Stimulated activated CD4-positive, alpha-beta T cell treated with anti-CD3 and anti-CD28 coated beads, TNF-alpha, amount 100 ng/mL, for 24 hours (primary cell): ENCODE data around the gene ASIP.
"Not testable (repeated sequence)": the region's sequence is repeated elsewhere in the genome, so short reads cannot be mapped to it uniquely, and the experiment has no call there.

ENCODE experiments used
- DNase-seq, 3 experiments: peaks; one replicate each; pipeline ENCODE4 v3.0.0-alpha.2; 2020; ENCODE audit warnings: low read depth in 3 of 3

ASIP gene

GRCh38 chr20:34285450-34285849 is 44.2 kb downstream of the ASIP start:
- DNase-seq = no peak

GRCh38 chr20:34287500-34287899 is 46.3 kb downstream of the ASIP start:
- not testable (repeated sequence) for DNase-seq

GRCh38 chr20:34290471-34290870 is 49.2 kb downstream of the ASIP start:
- no peak for DNase-seq

GRCh38 chr20:34292496-34292895 is 51.3 kb downstream of the ASIP start:
- DNase-seq = no peak

DNA sequence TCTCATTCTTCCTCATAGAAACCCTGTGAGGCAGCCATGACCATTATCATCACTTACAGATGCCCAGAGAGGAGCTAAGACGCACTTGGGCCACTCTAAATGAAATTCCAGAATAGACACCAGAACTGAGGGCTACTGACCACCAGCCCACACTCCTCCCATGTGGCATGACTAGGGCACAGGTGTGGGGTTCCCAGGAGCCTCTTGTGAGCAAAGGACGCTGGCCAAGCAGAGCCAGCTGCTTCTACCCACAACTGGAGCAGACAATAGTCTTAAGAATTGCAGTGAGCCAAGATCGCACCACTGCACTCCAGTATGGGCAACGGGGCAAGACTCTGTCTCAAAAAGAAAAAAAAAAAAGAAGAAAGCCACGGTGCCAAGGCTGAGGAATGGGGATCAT is 51.9 kb downstream of the ASIP start:
- DNase-seq = no peak

GRCh38 chr20:34293589-34293988 is 52.4 kb downstream of the ASIP start:
- DNase-seq = no peak

DNA sequence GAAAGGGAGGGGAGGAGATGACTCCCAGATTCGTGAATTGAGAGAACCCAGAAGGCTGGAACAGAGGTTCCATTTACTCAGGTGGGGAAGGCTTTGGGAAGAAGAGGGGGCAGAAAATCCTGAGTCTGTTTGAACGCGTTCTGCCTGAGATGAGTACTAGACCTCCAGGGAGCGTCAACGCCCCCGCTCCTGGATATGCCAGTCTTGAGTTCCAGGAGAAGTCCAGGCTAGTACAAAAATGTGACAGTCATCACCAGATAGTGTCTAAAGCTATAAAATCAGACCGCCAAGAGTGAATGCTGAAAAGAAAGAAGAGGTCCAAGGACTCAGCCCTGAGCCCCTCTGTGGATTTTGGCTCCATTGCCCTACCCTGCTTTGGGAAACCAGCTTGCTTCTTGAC is 53.3 kb downstream of the ASIP start:
- DNase-seq = no peak

DNA sequence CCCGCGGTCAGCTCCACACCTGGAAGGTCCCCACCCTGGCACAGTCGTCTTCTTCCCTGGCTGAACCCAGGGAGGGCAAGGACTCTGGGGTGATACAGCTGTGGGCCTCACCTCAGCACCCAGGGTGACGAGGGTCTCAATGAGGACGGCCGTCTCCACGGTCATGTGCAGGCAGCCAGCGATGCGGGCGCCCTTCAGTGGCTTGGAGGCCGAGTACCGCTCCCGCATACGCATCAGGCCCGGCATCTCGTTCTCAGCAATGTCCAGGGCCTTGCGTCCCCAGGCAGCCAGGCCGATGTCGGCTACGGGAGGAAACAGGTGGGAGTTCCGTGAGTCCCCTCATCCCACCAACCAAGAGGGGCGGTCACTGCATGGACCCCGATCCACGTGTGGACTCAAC is 54.1 kb downstream of the ASIP start:
- DNase-seq = no peak

- no peak for DNase-seq
Observed at GRCh38 chr20:34296468-34296867, 55.2 kb downstream of the ASIP start.

GRCh38 chr20:34298294-34298784 is 57.1 kb downstream of the ASIP start:
- not testable (repeated sequence) for DNase-seq

GRCh38 chr20:34299556-34300255 is 58.5 kb downstream of the ASIP start:
- no peak for DNase-seq

DNA sequence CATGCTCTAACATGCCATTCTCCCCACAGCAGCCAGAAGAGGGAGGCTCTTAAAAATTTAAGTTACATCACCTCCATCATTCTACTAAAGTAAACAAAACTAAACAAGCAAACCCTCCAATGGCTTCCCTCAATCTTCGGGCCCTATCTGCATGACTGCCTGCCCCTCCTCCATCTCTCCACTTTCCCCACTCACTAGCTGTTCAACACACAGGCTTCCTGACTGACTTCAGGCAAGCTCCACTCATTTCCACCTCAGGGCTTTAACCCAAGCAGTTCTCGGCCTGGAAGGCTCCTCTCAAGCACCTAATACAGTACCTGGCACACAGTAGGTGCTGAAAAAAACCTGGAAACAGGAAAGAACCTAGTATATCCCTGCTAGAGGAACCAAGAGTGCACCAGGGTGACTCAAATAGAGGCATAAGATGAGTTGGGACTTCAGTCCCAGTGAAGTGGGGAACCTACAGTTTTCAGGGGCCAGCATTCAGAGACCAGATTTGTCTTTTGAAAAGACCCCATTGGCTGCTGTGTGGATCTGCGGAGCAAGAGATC is 59.1 kb downstream of the ASIP start:
- no peak for DNase-seq

- DNase-seq = no peak
Observed at GRCh38 chr20:34300809-34301586, 59.8 kb downstream of the ASIP start.

DNA sequence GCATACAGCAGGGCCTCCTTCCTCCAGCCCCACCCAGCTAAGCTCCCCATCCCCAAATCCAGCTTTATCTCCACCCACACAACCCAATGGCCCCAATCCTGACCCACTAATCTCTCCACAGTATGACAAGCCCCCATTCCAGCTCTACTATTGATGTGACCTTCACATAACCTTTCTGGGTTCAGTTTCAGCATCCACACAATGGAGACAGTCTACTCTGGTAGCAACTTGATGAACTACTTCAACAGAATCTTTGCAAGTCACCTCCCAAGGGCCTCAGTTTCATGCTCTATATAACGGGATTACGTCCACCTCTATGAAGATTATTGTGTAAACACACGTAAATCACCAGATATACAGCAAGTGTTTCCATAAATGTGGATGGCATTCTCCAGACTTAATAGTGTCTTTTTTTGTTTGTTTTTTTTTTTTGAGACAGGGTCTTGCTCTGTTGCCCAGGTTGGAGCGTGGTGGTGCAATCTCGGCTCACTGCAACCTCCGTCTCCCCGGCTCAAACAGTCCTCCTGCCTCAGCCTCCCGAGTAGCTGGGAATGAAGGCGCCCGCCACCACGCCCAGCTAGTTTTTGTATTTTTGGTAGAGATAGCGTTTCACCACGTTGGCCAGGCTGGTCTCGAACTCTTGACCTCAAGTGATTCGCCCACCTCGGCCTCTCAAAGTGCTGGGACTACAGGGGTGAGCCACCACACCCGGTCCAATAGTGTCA is 60.5 kb downstream of the ASIP start:
- DNase-seq = no peak

GRCh38 chr20:34302312-34302722 is 61.1 kb downstream of the ASIP start:
- no peak for DNase-seq

- DNase-seq = peak; percentile 88 to 98 (median 89)
Observed at GRCh38 chr20:34302723-34303533, 61.7 kb downstream of the ASIP start, which contains the start of gene AHCY. Gene AHCY (minus strand): TSS chr20:34303355. CDS start chr20:34303270, 85 bp downstream.

DNA sequence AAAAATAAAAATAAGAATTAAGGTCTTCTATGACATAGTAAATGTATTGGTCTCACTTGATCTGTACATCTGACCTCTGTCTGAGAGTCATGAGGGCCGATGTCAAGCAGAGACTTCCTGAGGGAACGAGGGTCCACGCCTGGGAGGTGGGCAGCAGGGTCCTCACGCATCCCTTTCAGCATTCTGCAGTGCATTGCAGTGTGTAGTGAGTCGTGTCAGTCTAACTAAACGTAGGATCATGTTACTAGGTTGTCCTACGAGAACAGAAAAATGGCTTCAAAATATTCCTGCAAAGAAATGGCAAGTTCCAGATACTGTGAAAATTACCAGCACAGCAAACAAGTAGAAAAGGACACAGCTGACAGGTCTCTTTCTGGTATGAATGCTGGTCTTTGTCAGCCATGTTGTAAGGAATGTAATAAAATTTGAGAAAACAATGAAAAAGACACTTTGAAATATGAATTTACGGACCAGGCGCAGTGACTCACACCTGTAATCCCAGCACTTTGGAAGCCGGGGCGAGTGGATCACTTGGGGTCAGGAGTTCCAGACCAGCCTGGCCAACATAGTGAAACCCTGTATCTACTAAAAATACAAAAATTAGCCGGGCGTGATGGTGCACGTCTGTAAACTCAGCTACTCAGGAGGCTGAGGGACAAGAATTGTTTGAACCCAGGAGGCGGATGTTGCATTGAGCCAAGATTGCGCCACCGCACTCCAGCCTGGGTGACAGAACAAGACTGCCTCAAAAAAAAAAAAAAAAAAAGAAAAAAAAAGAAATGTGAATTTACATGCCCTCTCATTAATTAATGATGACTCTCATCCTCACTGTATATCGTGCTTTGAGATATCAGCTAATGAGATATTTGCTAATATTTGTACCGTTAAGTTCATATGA is 64.4 kb downstream of the ASIP start:
- DNase-seq = no peak

DNA sequence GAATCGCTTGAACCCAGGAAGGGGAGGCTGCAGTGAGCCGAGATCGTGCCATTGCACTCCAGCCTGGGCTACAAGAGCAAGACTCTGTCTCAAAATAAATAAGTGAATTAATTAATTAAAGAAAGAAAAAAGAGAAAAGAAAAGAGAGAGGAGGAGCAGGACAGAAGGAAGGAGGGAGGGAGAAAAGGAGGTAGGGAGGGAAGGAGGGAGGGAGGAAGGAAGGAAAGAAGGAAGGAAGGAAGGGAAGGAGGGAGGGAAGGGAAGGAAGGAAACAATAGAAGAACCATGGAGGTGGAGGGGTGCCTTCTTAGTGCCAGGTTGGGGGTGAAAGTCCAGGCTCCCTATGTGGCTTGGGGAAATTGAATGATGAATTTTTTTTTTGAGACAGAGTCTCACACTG is 68.5 kb downstream of the ASIP start:
- DNase-seq = no peak

GRCh38 chr20:34310481-34311117 is 69.4 kb downstream of the ASIP start:
- no peak for DNase-seq
